Hematopoietic multipotent progenitor cell treated with erythropoietin and hydrocortisone succinate and interleukin-3 and kit ligand, for 8 days (in vitro differentiated cells): ENCODE data around the gene RPL10A.
A peak's percentile ranks its signal among the peaks of the same experiment; 100 is the strongest.

Experiments
- DNase-seq: peaks from one replicate; pipeline ENCODE4 v3.0.0-alpha.2; 2015

Gene RPL10A

GRCh38 chr6:35449287-35449881 is 18.8 kb upstream of the RPL10A start:
- DNase-seq, result peak; percentile 78

- DNase-seq, result no peak
Observed at GRCh38 chr6:35451354-35452182, 16.6 kb upstream of the RPL10A start.

GRCh38 chr6:35452183-35453090 is 15.8 kb upstream of the RPL10A start, which contains the start of gene FANCE:
TSS of gene FANCE (plus strand) at chr6:35452338. CDS start at chr6:35452546, 208 bp downstream.
- peak; percentile 90 for DNase-seq

- DNase-seq, result peak; percentile 83
Observed at GRCh38 chr6:35453236-35453635, 15.0 kb upstream of the RPL10A start.

GRCh38 chr6:35454391-35455110 is 13.7 kb upstream of the RPL10A start:
- DNase-seq, result no peak

- DNase-seq, result no peak
Observed at GRCh38 chr6:35457907-35458306, 10.3 kb upstream of the RPL10A start.

- no peak for DNase-seq
Observed at GRCh38 chr6:35461270-35461669, 6.9 kb upstream of the RPL10A start.

GRCh38 chr6:35463292-35463691 is 4.9 kb upstream of the RPL10A start:
- DNase-seq, result no peak

- no peak for DNase-seq
Observed at GRCh38 chr6:35465646-35466045, 2.6 kb upstream of the RPL10A start.

GRCh38 chr6:35468980-35469750 is 964 bp downstream of the RPL10A start:
- DNase-seq, result peak; percentile 7

GRCh38 chr6:35469751-35470662 is 1.8 kb downstream of the RPL10A start:
- peak; percentile 45 for DNase-seq

- DNase-seq, result peak; percentile 9
Observed at GRCh38 chr6:35470663-35471120, 2.5 kb downstream of the RPL10A start.

GRCh38 chr6:35471836-35472345 is 3.7 kb downstream of the RPL10A start:
- DNase-seq, result peak; percentile 5

- DNase-seq, result peak; percentile 19
Observed at GRCh38 chr6:35473075-35473849, 5.1 kb downstream of the RPL10A start.

GRCh38 chr6:35473850-35474130 is 5.6 kb downstream of the RPL10A start:
- peak; percentile 36 for DNase-seq

GRCh38 chr6:35474131-35474941 is 6.1 kb downstream of the RPL10A start:
- DNase-seq, result no peak

- DNase-seq, result no peak
Observed at GRCh38 chr6:35474942-35475570, 6.9 kb downstream of the RPL10A start.

GRCh38 chr6:35475573-35475972 is 7.4 kb downstream of the RPL10A start:
- no peak for DNase-seq
